22Rv1 (cell line): ENCODE results near the gene IGBP1.
A peak's percentile ranks its signal among the peaks of the same experiment; 100 is the strongest.
"Not testable (repeated sequence)": the region's sequence is repeated elsewhere in the genome, so short reads cannot be mapped to it uniquely, and the experiment has no call there.

ENCODE experiments used
- H3K27ac ChIP-seq: fragments of 450-650 bp; 2 replicates; pipeline ENCODE4 v1.5.1; 2017
- ZFX ChIP-seq: fragments of 450-650 bp; IDR thresholded peaks from 2 replicates; pipeline ENCODE4 v1.6.1; 2017; ENCODE audit warnings: antibody characterized with exemption, borderline replicate concordance
- TF ChIP-seq, protein P1 (sequence below): fragments of 450-650 bp; IDR thresholded peaks from 2 replicates; pipeline ENCODE4 v1.5.1; 2017; ENCODE audit warnings: mild to moderate bottlenecking

Gene IGBP1

DNA sequence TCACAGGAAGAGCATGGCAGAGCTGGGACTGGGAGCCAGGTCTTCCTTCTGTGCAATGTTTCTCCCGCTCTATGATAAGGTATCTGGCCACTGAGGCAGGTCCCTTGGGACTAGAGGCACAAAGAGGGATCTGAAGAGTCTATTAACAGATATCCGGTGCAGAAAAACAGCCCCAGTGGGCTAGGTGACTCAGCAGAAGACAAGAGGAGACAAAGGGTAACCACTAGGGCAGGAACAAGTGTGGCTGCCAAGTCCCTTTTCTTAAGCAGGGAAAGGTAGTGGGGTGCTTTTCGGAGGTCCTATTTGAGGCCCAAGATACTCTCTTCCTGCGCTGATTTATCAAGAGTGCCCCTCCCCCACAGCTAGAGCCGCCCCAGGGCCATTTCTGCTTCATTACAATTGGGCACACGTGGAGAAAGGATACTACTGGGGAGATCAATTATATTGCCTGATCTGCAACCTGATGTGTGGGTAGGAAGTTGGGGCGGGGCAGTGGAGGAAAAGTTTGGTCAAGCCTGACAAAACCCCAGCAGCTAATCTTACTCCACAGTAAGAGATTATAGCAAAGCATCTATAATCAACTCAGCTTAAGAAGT, 43.8 kb downstream of the IGBP1 start, which contains the start of gene DGAT2L6:
DGAT2L6 (plus strand) TSS at position 546 of the 596 bp plus-strand sequence. CDS start 100 bp downstream, outside the sequence.
- TF ChIP-seq ZFX: no peak
- TF ChIP-seq, protein P1, sequence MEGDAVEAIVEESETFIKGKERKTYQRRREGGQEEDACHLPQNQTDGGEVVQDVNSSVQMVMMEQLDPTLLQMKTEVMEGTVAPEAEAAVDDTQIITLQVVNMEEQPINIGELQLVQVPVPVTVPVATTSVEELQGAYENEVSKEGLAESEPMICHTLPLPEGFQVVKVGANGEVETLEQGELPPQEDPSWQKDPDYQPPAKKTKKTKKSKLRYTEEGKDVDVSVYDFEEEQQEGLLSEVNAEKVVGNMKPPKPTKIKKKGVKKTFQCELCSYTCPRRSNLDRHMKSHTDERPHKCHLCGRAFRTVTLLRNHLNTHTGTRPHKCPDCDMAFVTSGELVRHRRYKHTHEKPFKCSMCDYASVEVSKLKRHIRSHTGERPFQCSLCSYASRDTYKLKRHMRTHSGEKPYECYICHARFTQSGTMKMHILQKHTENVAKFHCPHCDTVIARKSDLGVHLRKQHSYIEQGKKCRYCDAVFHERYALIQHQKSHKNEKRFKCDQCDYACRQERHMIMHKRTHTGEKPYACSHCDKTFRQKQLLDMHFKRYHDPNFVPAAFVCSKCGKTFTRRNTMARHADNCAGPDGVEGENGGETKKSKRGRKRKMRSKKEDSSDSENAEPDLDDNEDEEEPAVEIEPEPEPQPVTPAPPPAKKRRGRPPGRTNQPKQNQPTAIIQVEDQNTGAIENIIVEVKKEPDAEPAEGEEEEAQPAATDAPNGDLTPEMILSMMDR: no peak
- H3K27ac ChIP-seq: no peak within 1 kb of the TSS

DNA sequence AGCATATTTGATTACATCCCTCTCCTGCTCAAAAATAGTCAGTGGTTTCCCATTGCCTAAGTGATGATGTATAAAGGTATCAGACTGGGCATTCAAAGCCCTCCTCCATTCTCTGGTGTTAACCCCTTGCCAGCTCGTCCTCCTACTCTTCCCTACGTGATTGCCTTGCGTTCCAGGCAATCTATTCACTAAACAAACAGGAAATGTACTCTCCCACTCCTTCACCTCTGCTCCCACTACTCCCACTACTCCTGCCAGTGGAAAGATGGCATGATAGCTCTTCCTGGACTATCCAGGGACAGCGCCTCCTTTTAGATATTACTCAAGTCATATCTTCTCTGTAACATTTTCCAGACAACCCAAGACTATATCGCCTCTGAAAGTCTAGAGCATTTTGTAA, 49.8 kb downstream of the IGBP1 start:
- TF ChIP-seq, protein P1: no peak
- TF ChIP-seq ZFX: no peak
- H3K27ac ChIP-seq: no peak overlapping the region

DNA sequence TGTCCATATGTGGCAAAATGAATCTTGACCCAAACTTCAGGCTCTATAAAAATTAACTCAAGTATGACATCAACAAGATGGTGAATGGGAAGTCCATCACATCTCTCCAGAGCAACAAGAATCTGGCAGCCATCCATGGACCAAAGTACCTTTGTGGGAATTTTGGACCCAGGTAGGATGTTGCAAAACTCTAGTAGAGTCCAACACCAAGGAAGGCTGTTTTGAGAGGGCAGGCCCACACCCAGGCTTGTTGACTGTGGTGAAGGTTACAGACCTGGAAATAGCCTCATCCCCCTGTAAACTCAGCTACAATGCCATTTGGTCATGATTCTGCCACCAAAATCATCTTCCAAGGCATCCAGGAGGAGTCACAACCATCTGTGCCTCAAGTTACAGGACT, 57.0 kb downstream of the IGBP1 start:
- no peak overlapping the region for H3K27ac ChIP-seq
- TF ChIP-seq ZFX: no peak
- TF ChIP-seq, protein P1: no peak

DNA sequence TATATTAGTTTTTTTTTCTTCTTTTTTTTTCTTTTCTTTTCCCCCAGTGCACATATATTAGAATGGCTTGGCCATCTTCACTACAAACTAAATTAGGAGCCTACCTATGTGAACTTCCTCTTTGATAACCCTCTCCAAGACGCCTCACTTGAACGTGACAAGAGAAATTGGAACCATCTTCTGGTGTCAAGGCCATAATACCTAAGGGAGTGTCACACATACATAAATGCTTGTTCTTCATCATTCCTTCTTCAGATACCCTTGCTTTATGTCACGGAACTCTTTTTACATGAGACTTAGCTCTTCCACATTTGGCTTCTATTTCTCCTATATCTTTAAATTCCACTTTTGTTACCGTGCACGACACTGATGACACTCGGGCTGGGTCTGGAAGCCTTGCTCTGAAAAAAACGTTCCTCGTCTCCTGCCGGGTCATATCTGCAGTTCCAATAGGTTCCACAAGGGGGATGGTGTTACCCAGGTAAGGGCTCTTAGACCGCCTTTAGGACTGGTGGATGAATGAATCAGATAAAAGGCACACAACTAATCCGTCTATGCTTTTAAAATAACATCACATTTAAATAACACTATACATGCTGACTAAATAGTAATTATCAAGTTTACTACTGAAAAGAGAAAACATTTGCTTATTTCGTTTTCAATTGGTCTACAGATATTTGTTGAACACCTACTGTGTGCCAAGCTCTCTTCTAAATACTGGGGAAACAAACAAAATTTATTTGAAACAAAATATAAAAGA, 63.9 kb downstream of the IGBP1 start:
- H3K27ac ChIP-seq: no peak overlapping the region
- TF ChIP-seq, protein P1: peak; percentile 69
- TF ChIP-seq ZFX: no peak

DNA sequence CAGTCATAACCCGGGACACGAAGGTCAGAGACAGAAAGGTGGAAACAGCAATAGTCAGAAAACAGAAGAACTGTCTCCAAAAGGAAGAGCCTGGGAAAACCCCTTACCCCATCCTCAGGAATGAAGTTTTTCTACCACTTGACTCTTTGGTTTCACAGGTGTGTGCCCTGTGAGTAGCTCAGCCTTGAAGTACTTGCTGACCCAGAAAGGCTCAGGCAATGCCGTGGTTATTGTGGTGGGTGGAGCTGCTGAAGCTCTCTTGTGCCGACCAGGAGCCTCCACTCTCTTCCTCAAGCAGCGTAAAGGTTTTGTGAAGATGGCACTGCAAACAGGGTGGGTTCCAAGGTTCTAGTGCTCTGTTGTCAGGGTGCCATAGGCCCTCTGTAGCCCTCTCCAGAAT, 68.5 kb downstream of the IGBP1 start:
- no peak for TF ChIP-seq ZFX
- TF ChIP-seq, protein P1: no peak
- H3K27ac ChIP-seq: no peak overlapping the region

DNA sequence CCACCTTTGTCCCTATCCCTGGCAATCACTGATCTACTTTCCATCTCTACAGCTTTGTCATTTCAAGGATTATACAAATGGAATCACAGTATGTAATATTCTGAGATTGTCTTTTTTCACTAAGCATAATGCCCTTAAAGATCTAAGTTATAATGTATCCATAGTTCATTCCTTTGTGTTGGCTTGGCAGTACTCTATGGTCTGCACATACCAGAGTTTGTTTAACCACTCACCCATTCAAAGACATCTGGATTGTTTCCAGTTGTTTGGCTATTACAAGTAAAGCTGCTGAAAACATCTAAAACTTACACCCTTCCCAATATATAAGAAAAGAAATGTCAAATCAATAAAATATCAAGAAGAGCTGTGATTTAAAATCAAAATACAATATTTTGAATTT, 75.2 kb downstream of the IGBP1 start:
- no peak for TF ChIP-seq ZFX
- TF ChIP-seq, protein P1: no peak
- H3K27ac ChIP-seq: no peak overlapping the region

DNA sequence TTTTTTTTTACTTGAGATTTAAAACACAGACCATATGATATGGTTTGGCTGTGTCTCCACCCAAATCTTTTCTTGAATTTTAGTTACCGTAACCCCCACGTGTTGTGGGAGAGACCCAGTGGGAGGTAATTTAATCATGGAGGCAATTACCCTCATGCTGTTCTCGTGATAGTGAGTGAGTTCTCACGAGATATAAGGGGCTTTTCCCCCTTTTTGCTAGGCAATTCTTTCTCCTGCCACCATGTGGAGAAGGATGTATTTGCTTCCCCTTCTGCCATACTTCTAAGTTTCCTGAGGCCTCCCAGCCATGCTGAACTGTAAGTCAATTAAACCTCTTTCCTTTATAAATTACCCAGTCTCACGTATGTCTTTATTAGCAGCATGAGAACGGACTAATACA, 76.3 kb downstream of the IGBP1 start:
- H3K27ac ChIP-seq: not testable (repeated sequence)
